Body of pancreas (tissue), 4 donors: ENCODE measurements around the gene CDHR1. TPM values are rescaled to one million over a fixed set of nuclear protein-coding genes. Genes with fewer than 3 reads are reported as not detected.

Experiments
- ATAC-seq: fragments of 150-250 bp; one replicate; pipeline ENCODE4 v1.9.1; 2016
- DNase-seq, 4 donors: peaks; one replicate each; pipeline ENCODE4 v3.0.0-alpha.2; 2019
- H3K27ac ChIP-seq, 4 donors: fragments of 200-600 bp; sonication (generic); 1 replicate in 3 of 4; 2 replicates in 1 of 4; pipeline versions ENCODE4 v1.5.1 to v1.6.1; 2016 to 2019; ENCODE audit warnings: mild to moderate bottlenecking in 1 of 4, mixed read lengths in 1 of 4, moderate library complexity in 1 of 4
- H3K27me3 ChIP-seq, 2 donors: fragments of 200-600 bp; sonication (generic); one replicate each; pipeline ENCODE4 v1.6.0; 2016; ENCODE audit warnings: mild to moderate bottlenecking in 1 of 2
- H3K36me3 ChIP-seq, 2 donors: fragments of 200-600 bp; sonication (generic); replicated peaks in 1 of 2; 2 replicates each; pipeline ENCODE4 v1.5.1; 2016; ENCODE audit warnings: low read depth in 2 of 2; ENCODE audit not compliant: insufficient read depth in 1 of 2
- H3K4me1 ChIP-seq: fragments of 200-600 bp; sonication (generic); one replicate; pipeline ENCODE4 v1.6.0; 2016
- H3K4me3 ChIP-seq, 2 donors: fragments of 200-600 bp; sonication (generic); 1 replicate in 1 of 2; 2 replicates in 1 of 2; pipeline ENCODE4 v1.5.1; 2016 to 2019
- H3K9me3 ChIP-seq, 3 donors: fragments of 200-600 bp; sonication (generic); 1 replicate in 2 of 3; 2 replicates in 1 of 3; pipeline ENCODE4 v1.5.1; 2016
- CTCF ChIP-seq, 7 experiments: fragments of 450-650 bp in 4 of 7; fragments of 200-600 bp in 3 of 7; sonication (generic) in 3 of 7; IDR thresholded peaks; one replicate each; pipeline ENCODE4 v1.5.1; 2016 to 2019; ENCODE audit warnings: antibody characterized with exemption in 7 of 7
- POLR2A ChIP-seq, 3 donors: fragments of 450-650 bp; IDR thresholded peaks; one replicate each; pipeline ENCODE4 v1.6.1; 2016; ENCODE audit warnings: antibody characterized with exemption in 3 of 3, mild to moderate bottlenecking in 2 of 3
- WGBS, 2 donors: methylation state at CpG; one replicate each; pipeline ENCODE4 v1.1.5; 2017; 5-methylcytosine and 5-hydroxymethylcytosine counted together
- intact Hi-C: fragments of 100-400 bp; cut with DNase I; formaldehyde crosslinking; loops from one replicate; pipeline ENCODE4 v1.15.1; 2023
- total RNA-seq, 2 donors: library from RNA; depleted of rRNA; stranded (reverse); fragments of >200 nt; gene quantifications; one replicate each; pipeline ENCODE4 v1.1.0, GENCODE V29; 2016

The CDHR1 gene
- total RNA-seq, 2 donors from 2014 or later: 0.26 TPM; not detected in 1

DNA sequence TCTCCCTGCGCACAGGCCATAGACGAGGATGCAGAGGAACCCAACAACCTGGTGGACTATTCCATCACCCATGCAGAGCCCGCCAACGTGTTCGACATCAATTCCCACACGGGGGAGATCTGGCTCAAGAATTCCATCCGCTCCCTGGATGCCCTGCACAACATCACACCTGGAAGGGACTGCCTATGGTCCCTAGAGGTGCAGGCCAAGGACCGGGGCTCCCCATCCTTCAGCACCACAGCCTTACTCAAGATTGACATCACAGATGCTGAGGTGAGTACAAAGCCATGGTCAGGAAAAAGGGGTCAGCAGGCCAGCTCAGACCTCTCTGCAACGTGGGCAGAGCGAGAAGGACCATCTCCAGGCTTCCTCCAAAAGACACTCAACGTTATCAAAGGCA, 18.7 kb downstream of the CDHR1 start:
- Histone ChIP-seq H3K4me3 (no peak overlapping the region), H3K27ac (no peak overlapping the region), H3K27me3 (no peaks in the 10 kb centered on the region), H3K9me3 (no peaks in the 10 kb centered on the region), H3K36me3 (no peaks in the 10 kb centered on the region), H3K4me1 (no peaks in the 10 kb centered on the region)
- TF ChIP-seq CTCF (IDR thresholded peaks at IDR 0.05) (no peak), POLR2A (IDR thresholded peaks at IDR 0.05) (no peak)
- ATAC-seq (no peak), DNase-seq (no peak)
- 76 to 83% methylated on average over 6 to 11 of the region's 11 CpGs for WGBS, 2 donors
- intact Hi-C loops: no loop called here

DNA sequence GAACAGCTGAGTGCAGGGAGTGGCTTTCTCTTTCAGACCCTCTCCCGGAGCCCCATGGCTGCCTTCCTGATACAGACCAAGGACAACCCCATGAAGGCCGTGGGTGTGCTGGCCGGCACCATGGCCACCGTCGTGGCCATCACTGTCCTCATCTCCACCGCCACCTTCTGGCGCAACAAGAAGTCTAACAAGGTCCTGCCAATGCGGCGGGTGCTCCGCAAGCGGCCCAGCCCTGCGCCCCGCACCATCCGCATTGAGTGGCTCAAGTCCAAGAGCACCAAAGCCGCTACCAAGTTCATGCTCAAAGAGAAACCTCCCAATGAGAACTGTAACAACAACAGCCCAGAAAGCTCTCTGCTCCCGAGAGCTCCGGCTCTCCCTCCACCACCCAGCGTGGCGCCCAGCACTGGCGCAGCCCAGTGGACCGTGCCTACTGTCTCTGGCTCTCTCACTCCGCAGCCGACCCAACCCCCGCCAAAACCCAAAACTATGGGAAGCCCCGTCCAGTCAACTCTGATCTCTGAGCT, 19.8 kb downstream of the CDHR1 start:
- H3K4me3 ChIP-seq: no peak overlapping the region
- no peaks in the 10 kb centered on the region for H3K9me3 ChIP-seq
- TF ChIP-seq POLR2A (IDR thresholded peaks at IDR 0.05) (no peak), CTCF (IDR thresholded peaks at IDR 0.05) (no peak)
- WGBS, 2 donors: 53 to 63% methylated on average over 14 to 25 of the region's 25 CpGs
- no peaks in the 10 kb centered on the region for H3K27me3 ChIP-seq
- no peak overlapping the region for H3K27ac ChIP-seq
- no peaks in the 10 kb centered on the region for H3K36me3 ChIP-seq
- ATAC-seq: no peak
- DNase-seq: no peak
- H3K4me1 ChIP-seq: no peaks in the 10 kb centered on the region
- intact Hi-C loops: no loop called here

DNA sequence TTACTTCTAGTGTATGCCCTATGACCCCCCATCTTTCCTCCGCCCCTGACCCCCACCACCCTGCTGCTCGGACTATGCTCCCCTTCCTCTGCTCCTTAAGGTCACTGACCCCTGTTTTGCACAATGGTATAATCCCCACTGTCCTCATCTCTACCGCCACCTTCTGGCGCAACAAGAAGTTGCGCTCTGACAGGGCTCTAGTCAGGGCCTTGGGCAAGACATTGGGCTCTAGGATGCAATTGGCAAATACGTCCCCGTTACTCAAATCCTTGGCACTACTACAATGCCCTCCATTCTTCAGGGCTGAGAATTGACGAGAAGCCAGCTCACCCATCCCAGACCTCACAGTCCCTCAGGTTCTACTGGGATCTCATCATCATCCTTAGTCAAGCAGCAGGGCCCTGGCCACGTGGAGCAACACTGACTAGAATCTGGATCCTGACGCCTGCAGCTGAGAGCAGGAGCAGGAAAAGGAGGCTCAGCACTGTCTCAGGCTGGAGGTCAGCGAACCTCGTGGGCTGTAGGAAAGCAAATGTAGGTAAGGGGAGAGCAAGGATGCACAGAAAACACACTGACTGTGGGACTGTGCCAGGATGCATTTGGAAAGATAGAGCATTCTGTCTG, 20.4 kb downstream of the CDHR1 start:
- ATAC-seq (no peak), DNase-seq (no peak)
- TF ChIP-seq CTCF (IDR thresholded peaks at IDR 0.05) (peak in 4 of 7 experiments; percentile 8 to 30 (median 17)), POLR2A (IDR thresholded peaks at IDR 0.05) (no peak)
- Histone ChIP-seq H3K4me3 (no peak overlapping the region), H3K27ac (no peak overlapping the region), H3K27me3 (no peaks in the 10 kb centered on the region), H3K4me1 (no peaks in the 10 kb centered on the region), H3K36me3 (no peaks in the 10 kb centered on the region), H3K9me3 (no peaks in the 10 kb centered on the region)
- intact Hi-C loops: no loop called here
- 44 to 46% methylated on average over 12 of the region's 12 CpGs for WGBS, 2 donors

- H3K27me3 ChIP-seq: no peaks in the 10 kb centered on the region
- H3K36me3 ChIP-seq: no peaks in the 10 kb centered on the region
- ATAC-seq (no peak), DNase-seq (no peak)
- no peak for TF ChIP-seq CTCF (IDR thresholded peaks at IDR 0.05)
- no peak for TF ChIP-seq POLR2A (IDR thresholded peaks at IDR 0.05)
- intact Hi-C loops: no loop called here
- no peaks in the 10 kb centered on the region for H3K4me1 ChIP-seq
- H3K9me3 ChIP-seq: no peaks in the 10 kb centered on the region
- H3K27ac ChIP-seq: no peak overlapping the region
- WGBS, 2 donors: 83 to 84% methylated on average over 7 to 9 of the region's 9 CpGs
- H3K4me3 ChIP-seq: no peak overlapping the region
These were observed 22.5 kb downstream of the CDHR1 start for GRCh38 chr10:84216834-84217233.

GRCh38 chr10:84217746-84218145, 23.4 kb downstream of the CDHR1 start:
- Histone ChIP-seq H3K36me3 (no peaks in the 10 kb centered on the region), H3K4me3 (no peak overlapping the region), H3K27me3 (no peaks in the 10 kb centered on the region), H3K4me1 (no peaks in the 10 kb centered on the region), H3K27ac (no peak overlapping the region), H3K9me3 (no peaks in the 10 kb centered on the region)
- DNase-seq (no peak), ATAC-seq (no peak)
- WGBS, 2 donors: 65 to 76% methylated on average over 4 of the region's 4 CpGs
- intact Hi-C loops: no loop called here
- TF ChIP-seq CTCF (IDR thresholded peaks at IDR 0.05): no peak
- no peak for TF ChIP-seq POLR2A (IDR thresholded peaks at IDR 0.05)
